Loucy (cell line): ENCODE results near the gene PHAF1.

Experiments
- H2AFZ ChIP-seq: fragments of 200-600 bp; sonication (generic); 2 replicates; pipeline ENCODE4 v1.6.0; 2016; ENCODE audit warnings: antibody characterized with exemption, mild to moderate bottlenecking, low read length, moderate library complexity
- H3F3A ChIP-seq: fragments of 200-600 bp; 2 replicates; pipeline ENCODE4 v1.6.0; 2016; ENCODE audit warnings: antibody characterized with exemption, low read depth, mild to moderate bottlenecking
- H3K27me3 ChIP-seq: fragments of 200-600 bp; sonication (generic); 2 replicates; pipeline ENCODE4 v1.6.1; 2014; ENCODE audit warnings: low read length, mild to moderate bottlenecking; ENCODE audit not compliant: insufficient read depth, poor library complexity, severe bottlenecking
- H3K36me3 ChIP-seq: fragments of 200-600 bp; sonication (generic); 2 replicates; pipeline ENCODE4 v1.6.1; 2016; ENCODE audit warnings: low read length; ENCODE audit not compliant: insufficient read depth
- H3K4me1 ChIP-seq: fragments of 200-600 bp; sonication (generic); 2 replicates; pipeline ENCODE4 v1.5.1; 2014; ENCODE audit warnings: low read length, mild to moderate bottlenecking; ENCODE audit not compliant: insufficient read depth, poor library complexity, severe bottlenecking
- H3K4me2 ChIP-seq: fragments of 200-600 bp; sonication (generic); 2 replicates; pipeline ENCODE4 v1.6.0; 2014; ENCODE audit warnings: antibody characterized with exemption, low read length, low read depth, mild to moderate bottlenecking; ENCODE audit not compliant: poor library complexity, severe bottlenecking
- H3K4me3 ChIP-seq: fragments of 200-600 bp; sonication (generic); 2 replicates; pipeline ENCODE4 v1.5.1; 2014; ENCODE audit warnings: low read length, mild to moderate bottlenecking, mixed read lengths; ENCODE audit not compliant: poor library complexity, severe bottlenecking
- H3K79me2 ChIP-seq: fragments of 200-600 bp; sonication (generic); 2 replicates; pipeline ENCODE4 v1.6.1; 2014; ENCODE audit warnings: low read length; ENCODE audit not compliant: insufficient read depth
- H3K9ac ChIP-seq: fragments of 200-600 bp; sonication (generic); 2 replicates; pipeline ENCODE4 v1.6.0; 2014; ENCODE audit warnings: mild to moderate bottlenecking, low read depth, low read length, moderate library complexity; ENCODE audit not compliant: poor library complexity, severe bottlenecking
- H3K9me2 ChIP-seq: fragments of 200-600 bp; sonication (generic); replicated peaks from 2 replicates; pipeline ENCODE4 v1.6.1; 2016; ENCODE audit warnings: low read depth, low read length, mixed read lengths
- H3K9me3 ChIP-seq: fragments of 200-600 bp; sonication (generic); 2 replicates; pipeline ENCODE4 v1.6.1; 2014; ENCODE audit warnings: mild to moderate bottlenecking, antibody characterized with exemption, low read length, low read depth; ENCODE audit not compliant: insufficient read depth
- H4K20me1 ChIP-seq: fragments of 200-600 bp; sonication (generic); 2 replicates; pipeline ENCODE4 v1.6.0; 2014; ENCODE audit warnings: antibody characterized with exemption, low read length, mild to moderate bottlenecking; ENCODE audit not compliant: insufficient read depth, poor library complexity, severe bottlenecking
- EZH2phosphoT487 ChIP-seq: fragments of 200-600 bp; IDR thresholded peaks from 2 replicates; pipeline ENCODE4 v1.6.1; 2018; ENCODE audit warnings: antibody characterized with exemption, mild to moderate bottlenecking, moderate library complexity, borderline replicate concordance
- TF ChIP-seq, protein P1 (sequence below): fragments of 200-600 bp; sonication (generic); conservative IDR thresholded peaks from 2 replicates; pipeline ENCODE4 v1.5.1; 2014; ENCODE audit warnings: mild to moderate bottlenecking, antibody characterized with exemption, low read length

PHAF1 gene

DNA sequence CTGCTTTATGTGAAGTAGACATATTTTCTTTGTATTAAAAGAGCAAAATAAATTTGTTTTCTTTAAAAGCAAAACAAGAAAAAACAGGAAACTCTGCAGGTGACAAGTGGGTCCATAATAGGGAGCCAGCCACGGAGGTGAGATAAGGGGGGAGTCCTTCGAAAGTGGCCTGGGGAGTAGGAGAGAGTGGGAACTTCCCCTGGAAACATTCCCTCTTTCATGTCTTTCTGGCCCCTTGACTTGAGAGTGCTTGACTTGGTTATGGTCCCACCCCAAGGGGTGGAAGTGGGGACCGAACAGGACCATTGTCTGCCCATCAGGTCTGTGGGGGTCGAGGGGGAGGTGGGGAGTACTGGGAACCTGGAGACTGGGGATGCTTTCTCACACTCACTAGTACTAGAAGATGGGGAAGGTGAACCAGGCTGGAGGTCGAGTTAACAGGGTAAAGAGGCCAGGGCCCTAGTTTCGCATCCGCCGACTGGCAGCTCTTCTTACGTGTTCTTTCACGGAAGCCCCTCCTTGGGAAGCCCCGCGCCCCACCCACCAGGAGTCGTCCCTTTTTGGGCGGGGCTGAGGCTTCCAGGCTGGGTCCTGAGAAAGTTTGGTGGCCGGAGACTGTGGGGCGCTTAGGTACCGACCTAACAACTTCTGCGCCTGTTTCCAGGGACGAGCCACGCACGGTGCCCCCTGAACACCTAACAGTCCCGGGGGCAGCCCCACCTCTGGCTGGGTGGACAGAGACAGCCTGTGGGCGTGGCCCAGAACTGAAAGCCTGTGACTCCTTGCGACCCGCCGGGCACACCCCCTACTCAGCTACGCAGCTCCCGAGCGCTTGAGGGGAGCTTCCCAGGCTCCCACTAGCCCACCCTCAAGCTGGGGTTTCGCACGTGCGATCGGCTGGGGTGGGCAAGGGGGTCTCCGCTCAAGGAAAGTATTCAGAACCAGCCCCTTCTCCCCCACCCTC, 49.2 kb downstream of the PHAF1 start:
- Histone ChIP-seq H3K36me3 (no peaks in the 10 kb centered on the region), H3K9me3 (no peaks in the 10 kb centered on the region), H3K27me3 (no peaks in the 10 kb centered on the region), H3K79me2 (peaks cover 5% of the 10 kb centered on the region; the same call in 1 of the 2 replicates), H2AFZ (peak overlapping the region; percentile 95), H4K20me1 (peaks cover 6% of the 10 kb centered on the region), H3K4me1 (peaks cover 14% of the 10 kb centered on the region), H3K4me2 (peak overlapping the region; percentile 84), H3K4me3 (peak overlapping the region; percentile 89), H3F3A (no peaks in the 10 kb centered on the region), H3K9me2 (no peaks in the 10 kb centered on the region), H3K9ac (peak overlapping the region; percentile 83)
- TF ChIP-seq EZH2phosphoT487 = no peak
- TF ChIP-seq, protein P1, sequence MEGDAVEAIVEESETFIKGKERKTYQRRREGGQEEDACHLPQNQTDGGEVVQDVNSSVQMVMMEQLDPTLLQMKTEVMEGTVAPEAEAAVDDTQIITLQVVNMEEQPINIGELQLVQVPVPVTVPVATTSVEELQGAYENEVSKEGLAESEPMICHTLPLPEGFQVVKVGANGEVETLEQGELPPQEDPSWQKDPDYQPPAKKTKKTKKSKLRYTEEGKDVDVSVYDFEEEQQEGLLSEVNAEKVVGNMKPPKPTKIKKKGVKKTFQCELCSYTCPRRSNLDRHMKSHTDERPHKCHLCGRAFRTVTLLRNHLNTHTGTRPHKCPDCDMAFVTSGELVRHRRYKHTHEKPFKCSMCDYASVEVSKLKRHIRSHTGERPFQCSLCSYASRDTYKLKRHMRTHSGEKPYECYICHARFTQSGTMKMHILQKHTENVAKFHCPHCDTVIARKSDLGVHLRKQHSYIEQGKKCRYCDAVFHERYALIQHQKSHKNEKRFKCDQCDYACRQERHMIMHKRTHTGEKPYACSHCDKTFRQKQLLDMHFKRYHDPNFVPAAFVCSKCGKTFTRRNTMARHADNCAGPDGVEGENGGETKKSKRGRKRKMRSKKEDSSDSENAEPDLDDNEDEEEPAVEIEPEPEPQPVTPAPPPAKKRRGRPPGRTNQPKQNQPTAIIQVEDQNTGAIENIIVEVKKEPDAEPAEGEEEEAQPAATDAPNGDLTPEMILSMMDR = no peak

DNA sequence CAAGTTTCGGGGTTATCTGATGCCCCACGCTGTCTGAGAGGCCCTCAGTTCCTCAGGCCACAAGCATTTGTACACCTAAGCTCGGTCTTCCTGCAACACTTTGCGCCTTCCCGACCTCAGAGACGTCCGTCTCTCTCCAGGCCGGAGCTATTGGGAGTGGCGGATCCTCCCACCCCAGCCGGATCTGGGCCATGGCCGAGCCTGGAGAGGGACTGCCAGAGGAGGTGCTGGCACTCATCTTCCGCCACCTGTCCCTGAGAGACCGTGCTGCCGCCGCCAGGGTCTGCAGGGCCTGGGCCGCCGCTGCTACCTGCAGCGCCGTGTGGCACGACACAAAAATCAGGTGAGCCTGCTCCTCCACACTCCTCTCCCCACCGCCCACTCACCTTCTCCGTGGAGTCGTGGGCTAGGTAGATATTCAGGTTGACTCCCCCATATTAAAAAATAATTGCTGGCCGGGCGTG, 51.9 kb downstream of the PHAF1 start:
- no peaks in the 10 kb centered on the region for H3K36me3 ChIP-seq
- peaks cover 5% of the 10 kb centered on the region; the same call in 1 of the 2 replicates for H3K79me2 ChIP-seq
- peaks cover 3% of the 10 kb centered on the region for H4K20me1 ChIP-seq
- H3F3A ChIP-seq = no peaks in the 10 kb centered on the region
- H3K9me2 ChIP-seq = no peaks in the 10 kb centered on the region
- peaks cover 11% of the 10 kb centered on the region for H3K4me1 ChIP-seq
- no peaks in the 10 kb centered on the region for H3K27me3 ChIP-seq
- TF ChIP-seq EZH2phosphoT487 = no peak
- TF ChIP-seq, protein P1 = no peak
- peak overlapping the region; percentile 84 for H3K4me2 ChIP-seq
- H2AFZ ChIP-seq = no peak overlapping the region
- no peak overlapping the region for H3K9ac ChIP-seq
- H3K9me3 ChIP-seq = no peaks in the 10 kb centered on the region
- peak overlapping the region; percentile 89 for H3K4me3 ChIP-seq

DNA sequence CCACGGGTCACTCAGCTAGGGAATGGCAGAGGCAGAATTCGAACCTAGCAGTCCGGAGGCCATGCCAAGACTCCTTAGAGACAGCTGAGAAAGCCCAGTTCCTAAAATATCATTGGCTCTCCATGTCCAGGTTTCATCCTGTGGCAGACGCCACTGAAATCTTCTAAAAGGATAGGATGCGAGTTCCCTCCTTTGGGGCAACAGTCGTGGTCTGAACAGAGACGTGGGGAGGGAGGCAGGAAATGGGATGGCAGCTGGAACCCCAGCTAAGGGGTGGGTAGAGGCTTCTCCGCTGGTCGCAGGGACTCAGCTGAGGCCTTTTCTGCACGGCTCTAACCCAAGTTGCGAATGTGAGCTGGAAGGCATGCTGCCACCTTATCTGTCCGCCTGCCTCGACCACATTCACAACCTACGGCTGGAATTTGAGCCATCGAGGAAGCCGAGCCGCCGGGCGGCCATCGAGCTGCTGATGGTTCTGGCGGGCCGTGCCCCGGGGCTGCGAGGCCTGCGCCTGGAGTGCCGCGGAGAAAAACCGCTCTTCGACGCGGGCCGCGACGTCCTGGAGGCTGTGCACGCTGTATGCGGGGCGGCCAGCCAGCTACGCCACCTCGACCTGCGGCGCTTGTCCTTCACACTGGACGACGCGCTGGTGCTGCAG, 52.9 kb downstream of the PHAF1 start:
- H3F3A ChIP-seq = no peaks in the 10 kb centered on the region
- H3K4me2 ChIP-seq = no peak overlapping the region
- peaks cover 3% of the 10 kb centered on the region for H4K20me1 ChIP-seq
- no peak overlapping the region for H3K4me3 ChIP-seq
- no peaks in the 10 kb centered on the region for H3K9me2 ChIP-seq
- TF ChIP-seq, protein P1 = no peak
- TF ChIP-seq EZH2phosphoT487 = no peak
- H3K36me3 ChIP-seq = no peaks in the 10 kb centered on the region
- H3K9ac ChIP-seq = no peak overlapping the region
- H3K4me1 ChIP-seq = peaks cover 10% of the 10 kb centered on the region
- no peak overlapping the region for H2AFZ ChIP-seq
- H3K79me2 ChIP-seq = peaks cover 5% of the 10 kb centered on the region; the same call in 1 of the 2 replicates
- no peaks in the 10 kb centered on the region for H3K27me3 ChIP-seq
- no peaks in the 10 kb centered on the region for H3K9me3 ChIP-seq
